HG02852 (cell line): Measurements from ENCODE around the gene CDT1.
"Not testable (repeated sequence)": the region's sequence is repeated elsewhere in the genome, so short reads cannot be mapped to it uniquely, and the experiment has no call there.

Experiments
- ATAC-seq: cut with Tn5 transposase; IDR thresholded peaks from one replicate; pipeline ENCODE4 v1.9.1; 2021; ENCODE audit warnings: mild to moderate bottlenecking, moderate library complexity; ENCODE audit not compliant: unreplicated experiment

Gene CDT1

DNA sequence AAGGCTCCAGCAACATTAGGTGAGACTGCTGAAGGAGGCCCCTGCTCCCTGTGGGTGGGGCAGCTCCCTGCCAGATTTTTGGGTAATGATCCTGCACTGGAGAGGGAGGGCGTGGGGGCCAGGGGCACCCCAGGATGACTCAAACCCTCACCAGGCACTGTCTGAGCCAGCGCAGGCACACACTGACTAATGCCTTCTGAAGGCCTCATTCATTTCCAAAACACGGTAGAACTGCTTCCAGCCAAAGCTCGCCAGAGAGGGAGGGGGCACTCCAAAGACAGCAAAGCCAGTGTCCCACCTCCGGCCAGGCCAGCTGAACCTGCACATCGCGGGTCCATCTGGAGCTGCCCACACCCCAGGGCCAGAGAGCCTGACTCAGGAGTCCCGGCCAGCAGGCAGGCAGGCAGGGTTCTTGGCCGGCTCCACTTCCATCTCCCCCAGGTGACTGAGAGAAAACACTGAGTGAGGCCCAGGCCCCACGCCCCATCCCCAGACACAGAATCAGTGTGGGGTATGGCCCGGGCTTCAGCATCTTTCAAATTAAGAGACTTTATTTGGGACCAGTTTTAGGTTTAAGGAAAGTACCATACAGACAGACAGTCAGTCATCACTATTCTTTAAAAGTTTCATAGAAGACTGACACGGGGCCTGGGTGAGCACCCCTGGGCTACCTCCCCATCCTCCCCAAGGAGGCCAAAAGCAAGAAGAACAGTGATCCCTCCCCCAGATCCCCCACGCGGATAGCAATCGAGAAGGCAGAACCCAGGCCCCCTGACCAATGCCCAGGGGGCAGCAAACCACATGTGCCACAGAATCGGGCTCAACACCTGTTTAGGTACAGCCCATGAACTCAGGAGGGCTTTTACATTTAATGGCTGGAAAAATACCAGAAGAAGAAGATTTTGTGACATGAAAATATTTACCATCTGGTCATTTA, 20.9 kb upstream of the CDT1 start:
- no peak for ATAC-seq

DNA sequence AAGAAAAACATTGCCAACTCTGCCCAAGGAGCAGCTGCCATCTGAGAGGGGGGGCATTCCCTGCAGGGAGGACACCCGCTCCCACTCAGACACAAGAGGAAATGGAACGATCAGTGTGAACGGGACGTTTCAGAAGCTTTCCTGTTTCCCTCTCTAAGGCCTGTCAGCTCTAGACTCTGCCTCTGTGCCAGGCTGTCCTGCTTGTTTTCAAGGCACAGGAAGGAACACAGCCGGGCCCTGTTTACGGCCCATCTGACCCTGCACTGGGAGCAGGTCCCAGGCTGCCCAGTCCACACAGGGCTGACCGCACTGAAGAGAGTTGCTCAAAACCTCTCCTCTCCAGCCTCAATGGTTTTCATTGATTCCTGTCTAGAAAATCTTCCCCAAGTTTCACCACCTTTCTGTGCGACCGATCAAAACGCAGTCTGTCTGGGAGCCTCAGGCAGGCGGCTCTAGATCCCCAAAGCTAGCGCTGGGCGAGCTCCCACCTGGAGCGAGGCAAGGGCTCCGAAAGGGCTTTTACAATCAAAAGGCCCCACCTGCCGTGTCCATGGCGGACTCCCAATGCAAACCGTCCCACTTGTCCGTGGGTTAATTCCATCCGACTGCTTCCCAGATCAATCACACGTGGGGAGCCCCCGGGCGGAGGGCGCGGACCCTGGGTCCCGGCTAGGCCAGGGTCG, 20.1 kb upstream of the CDT1 start:
- ATAC-seq = no peak

DNA sequence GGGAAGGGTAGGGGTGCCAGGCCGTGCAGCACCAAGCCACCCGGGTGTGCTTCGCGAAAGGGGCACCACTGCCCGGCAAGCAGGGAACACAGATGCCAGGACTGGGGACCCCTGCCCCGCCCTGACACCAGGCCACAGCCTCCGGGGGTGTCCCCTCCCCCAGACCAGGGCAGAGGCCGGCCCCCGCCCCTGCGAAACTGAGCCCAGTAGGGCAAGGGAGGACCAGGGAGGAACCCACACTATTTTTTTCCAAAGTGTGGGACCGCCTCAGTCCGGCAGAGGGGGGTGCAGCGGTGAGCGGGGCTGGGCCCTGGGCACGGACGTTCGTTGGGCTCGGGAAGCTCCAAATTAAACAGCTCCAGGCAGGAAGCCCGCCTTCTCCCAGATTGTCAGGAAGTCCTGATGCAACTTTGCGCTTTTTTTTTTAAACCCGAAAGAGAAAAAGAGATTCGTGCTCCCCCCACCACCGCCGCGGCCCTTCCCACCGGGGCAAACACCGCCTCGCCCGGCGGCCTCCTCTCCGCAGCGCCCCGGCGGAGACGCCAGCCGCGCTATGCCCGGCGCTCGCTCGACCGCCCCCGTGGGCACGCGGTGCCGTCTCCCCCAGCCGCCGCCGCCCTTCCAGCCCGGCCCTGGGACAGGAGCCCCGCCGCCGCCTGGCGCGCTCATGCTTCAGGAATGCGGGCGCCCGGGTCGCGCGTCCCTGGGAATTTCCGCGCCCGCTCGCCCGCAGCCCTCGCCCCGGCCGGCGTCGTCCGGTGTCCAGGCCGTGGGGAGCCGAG, 19.3 kb upstream of the CDT1 start:
- ATAC-seq = peak; percentile 10

DNA sequence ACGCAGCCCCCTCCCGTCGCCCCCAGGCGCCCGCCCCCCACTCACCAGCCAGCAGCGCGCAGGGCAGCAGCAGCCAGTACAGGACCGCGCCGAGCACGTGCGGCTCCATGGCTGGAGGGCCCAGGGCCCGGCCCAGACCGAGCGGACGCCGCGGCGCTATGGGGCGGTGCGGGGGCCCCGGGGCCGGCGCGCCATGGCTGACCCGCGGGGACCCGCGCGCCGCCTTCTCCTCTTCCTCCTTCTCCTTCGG, 18.8 kb upstream of the CDT1 start:
- peak; percentile 14 for ATAC-seq

DNA sequence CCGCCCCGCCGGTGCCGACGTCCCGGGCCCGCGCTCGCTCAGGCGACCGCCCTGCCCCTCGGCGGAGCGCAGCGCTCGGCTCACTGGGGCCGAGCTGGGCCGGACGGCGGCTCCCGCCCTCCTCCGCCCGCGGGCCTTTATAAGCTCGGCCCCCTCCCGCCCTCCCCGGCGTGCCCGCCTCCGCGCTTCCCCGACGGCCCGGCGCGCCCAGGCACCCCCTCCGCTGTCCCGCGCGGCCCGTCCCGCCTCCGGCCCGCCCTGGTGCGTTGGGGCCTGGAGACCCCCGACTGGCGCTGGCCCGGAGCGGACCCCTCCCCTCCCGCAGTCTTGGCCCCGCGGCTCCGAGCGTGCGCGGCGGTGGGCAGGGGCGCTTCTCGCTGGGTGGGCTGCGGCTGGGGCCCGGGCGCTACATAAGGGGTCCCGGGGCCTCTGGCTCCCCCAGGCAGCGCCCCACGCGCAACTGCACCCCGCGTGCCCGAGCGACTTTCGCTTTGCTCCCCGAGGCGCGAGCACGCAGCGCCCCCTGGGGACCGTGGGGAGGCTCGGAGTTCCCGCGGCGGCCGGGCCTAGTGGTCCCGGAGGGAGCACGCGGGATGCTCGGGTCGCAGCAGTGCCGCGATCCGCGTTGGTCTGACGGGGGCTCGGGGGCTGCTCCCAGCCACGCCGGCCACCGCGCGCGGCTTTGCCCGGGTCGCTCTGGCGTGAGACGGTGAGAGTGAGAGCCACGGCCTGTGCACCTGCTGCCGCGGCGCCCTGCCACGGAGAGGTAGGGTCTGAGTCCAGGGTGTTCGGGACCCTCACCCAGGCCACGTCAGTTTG, 18.3 kb upstream of the CDT1 start, which contains the start of gene PIEZO1:
TSS of gene PIEZO1 (minus strand) at position 115 of the 819 bp plus-strand sequence. CDS start 256 bp downstream, outside the sequence.
- peak; percentile 35 for ATAC-seq

DNA sequence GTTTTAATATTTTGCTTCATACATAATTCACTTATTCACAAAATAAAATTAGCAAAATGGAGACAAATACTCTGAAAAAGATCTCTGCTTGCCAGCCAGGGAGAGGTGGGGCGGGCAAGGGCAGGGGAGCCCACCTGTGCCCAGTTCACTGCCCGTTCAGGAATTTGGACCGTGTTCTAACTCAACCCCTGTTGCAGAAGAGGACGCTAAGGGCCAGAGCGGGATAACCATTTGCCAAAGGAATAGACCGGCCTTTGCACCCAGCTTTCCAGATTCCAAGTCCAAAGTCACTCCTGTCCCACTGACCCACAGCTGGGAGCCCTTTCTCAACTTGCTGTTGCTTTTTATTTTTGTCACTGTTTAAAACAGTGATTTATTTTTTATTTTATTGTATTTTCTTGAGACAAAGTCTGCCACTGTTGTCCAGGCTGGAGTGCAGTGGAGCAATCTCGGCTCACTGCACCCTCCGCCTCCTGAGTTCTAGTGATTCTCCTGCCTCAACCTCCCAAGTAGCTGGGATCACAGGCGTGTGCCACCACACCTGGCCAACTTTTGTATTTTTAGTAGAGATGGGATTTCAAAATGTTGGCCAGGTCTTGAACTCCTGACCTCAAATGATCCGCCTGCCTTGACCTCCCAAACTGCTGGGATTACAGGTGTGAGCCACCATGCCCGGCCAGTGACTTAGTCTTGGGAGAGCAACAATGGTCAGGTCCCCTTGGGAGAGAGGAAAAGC, 15.8 kb upstream of the CDT1 start:
- ATAC-seq = no peak

DNA sequence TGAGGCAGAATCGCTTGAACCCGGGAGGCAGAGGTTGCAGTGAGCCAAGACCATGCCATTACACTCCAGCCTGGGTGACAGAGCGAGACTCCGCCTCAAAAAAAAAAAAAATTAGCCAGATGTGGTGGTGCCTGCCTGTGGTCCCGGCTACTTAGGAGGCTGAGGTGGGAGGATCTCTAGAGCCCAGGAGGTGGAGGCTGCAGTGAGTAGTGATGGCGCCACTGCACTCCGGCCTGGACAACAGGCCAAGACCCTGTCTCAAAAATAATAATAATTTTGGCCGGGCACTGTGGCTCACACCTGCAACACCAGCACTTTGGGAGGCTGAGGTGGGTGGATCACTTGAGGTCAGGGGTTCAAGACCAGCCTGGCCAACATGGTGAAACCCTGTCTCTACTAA, 14.8 kb upstream of the CDT1 start:
- ATAC-seq = not testable (repeated sequence)

DNA sequence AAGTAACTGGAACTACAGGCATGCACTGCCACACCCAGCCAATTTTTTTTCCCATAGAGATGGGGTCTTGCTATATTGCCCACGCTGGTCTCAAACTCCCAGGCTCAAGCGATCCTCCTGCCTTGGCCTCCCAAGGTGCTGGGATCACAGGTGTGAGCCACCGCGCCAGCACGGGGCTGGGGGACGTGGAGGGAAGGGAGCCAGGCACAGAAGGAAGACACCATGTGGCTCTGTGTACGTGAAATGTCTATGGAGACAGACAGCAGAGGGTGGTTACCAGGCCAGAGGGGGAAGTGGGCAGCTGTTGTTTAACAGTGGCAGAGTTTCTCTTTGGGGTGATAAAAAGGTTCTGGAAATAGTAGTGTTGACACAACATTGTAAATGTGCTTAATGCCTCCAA, 14.0 kb upstream of the CDT1 start:
- ATAC-seq = no peak

DNA sequence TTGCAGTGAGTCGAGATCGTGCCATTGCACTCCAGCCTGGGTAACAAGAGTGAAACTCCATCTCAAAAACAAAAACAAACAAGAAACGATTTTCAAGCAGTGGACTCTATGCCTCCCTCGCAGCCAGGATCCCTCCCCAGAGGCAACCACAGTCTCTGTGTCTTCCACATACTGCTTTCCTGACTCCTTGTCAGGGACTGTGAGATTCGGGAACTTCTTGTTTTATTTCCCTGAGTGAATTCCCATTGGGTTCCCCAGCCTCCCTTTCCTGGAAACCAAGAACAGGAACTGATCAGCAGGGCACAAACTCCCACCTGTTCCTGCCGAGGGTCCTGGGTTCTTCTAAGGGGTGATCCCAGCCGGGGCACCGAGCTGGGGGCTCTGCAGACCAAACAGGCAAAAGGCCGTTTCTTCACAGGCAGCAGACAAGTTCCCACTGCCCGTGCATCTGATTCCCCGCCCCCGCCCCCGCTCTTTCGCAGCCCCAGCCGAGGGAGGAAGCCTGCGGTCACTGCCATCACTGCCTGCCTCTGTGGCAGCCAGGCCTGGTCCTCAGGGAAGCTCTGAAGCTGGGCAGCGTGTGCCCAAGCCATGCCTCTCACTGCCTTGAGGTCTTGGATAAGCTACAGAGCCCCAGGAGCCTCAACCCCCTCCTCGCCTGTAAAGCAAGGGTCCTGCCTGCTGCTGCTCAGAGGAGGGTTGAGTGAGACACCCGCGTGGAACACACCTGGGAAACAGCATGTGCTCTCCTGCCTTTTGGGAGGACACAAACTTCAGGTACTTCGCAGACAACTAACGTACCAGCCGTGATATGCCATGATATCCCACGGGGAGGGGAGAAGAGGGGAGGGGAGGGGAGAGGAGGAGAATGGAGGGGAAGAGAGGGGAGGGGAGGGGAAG, 13.0 kb upstream of the CDT1 start:
- ATAC-seq = no peak

DNA sequence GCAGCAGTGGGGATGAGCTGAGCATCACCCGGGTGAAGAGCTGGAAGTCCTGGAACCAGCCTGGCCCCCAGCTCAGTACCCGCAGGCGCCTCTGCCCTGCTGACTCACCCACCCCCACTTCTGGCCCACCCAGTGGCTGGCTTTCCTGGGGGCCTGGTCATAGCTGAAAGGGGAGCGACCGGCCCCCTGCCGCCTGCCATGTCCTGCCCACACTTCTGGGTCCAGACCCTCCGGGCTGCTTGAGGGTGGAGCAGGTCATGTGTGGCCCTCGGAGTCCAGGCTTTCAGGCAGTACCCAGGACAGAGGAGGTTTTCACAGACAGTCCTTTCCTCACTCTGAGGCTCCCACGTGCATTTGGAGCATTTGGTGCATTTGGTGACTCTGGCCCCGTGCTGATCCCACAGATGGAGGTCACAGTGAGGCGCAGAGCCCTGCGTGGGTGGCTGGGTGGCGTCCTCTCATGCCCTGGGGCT, 11.5 kb upstream of the CDT1 start:
- no peak for ATAC-seq

DNA sequence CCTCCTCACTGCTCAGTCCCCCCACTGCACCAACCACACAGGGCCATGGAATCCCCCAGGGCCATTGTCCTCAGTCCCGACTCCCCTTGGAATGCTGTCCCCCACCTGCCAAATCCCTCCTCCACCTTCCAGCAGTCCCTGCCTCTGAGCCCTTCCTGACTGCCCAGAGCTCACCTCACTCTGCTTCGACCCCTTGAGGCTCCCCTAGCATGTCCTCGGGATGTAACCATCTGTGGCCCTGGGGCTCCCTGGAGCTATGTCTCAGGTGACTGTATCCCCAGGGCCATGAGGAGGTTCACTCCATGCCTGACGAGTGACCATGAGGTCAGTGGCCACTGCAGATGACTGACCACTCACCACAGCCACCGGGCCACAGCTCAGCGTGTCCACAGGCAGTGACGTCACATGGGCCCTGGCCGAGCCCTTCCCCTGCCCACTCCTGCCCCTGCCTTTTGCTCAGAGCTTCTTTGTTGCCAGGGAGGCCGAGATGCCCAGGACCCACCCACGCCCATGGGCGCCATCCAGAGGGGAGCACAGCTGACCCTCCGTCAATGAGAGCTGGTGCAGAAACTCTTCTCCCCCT, 10.8 kb upstream of the CDT1 start:
- no peak for ATAC-seq

DNA sequence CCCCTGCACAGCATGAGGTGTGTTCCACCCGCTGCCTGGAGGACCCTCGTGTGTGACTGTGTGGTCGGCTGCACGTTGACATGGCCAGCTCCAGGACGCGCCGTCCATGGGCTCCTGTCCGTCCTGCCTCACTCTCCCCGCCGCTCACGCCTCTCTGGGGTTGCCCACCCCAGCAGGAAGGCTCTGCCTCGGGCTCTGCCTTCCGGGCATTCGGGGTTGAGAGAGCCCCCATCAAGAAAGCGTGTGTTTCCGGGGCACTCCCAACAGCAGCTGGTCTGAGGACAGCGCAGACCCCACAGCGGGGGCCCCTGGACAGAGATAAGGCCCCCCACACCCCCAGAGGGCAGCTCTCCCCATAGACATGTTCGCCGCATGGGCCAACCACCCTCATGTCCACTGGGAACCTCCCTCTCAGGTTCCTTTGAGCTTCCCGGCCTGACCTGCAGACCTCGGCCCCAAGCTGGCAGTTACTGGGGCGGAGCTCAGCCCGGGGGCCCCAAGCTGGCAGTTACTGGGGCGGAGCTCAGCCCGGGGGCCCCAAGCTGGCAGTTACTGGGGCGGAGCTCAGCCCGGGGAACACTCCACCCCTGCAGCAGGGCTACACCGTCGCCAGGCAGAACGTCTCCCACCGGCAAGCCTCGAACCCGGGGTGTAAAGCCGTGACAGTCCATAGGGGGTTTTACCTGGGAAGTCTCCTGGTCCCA, 10.2 kb upstream of the CDT1 start:
- ATAC-seq = no peak

DNA sequence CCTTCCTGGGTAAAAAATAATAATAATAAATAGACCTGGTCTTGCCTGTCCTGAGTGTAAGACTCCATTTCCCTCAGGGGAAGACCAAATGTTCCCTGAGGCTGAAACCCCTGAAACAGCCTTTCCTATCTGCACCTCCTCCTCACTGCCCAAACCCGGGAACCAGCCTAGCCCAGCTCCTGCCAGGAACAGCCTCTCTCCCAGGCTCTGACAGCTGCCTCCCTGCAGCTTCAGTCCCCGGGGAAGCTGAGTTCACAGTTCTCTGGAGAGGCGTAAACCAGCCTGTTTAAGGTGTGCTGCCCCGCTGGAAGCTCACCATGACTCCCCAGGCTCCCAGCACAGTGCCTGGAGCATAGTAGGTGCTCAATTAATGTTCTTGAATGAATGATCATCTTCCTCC, 7.3 kb upstream of the CDT1 start:
- ATAC-seq = no peak

DNA sequence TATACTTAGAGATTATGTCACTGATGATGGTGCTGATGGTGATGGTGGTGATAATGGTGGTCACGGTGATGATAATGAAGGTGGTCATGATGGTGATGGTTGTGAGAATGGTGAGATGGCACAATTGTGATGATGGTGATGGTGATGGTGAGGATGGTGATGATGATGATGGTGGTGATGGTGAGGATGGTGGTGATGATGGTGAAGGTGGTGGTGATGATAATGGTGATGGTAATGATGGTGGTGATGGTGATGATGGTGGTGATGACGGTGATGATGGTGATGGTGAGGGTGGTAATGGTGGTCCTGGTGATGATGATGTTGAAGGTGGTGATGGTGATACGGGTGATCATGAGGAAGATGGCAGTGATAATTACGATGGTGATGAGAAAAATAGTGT, 5.5 kb upstream of the CDT1 start:
- ATAC-seq = no peak

DNA sequence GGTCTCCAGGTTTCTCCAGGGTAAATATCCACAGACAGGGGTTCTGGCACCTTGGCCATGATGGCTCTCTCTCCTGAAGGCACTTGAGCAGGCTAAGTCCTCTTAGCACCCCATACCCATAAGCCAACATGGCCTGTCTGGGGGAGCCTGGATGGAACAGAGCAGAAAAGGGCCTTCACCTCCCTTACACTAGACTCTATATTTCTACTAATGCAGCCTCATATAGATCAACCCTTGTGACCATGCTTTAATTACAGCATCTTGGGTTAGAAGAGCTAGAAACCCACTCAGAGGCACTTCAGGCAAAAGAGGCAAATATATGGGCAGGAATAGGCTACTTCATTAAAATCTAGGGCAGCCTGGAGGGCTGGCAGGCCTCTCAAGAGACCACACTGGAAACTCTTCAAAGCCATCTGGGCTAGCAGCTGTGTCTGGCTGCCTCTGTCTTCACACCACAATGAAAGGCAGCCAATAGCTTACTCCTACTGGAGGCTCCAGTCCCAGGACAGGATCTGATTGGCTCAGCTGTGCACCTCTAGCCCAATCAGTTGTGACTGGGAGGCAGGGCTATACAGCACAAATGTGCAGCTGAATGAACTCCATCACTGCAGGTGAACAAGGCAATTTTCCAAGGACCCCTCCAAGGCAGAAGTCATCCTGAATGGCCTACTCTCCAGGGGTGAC, 4.7 kb upstream of the CDT1 start:
- no peak for ATAC-seq

DNA sequence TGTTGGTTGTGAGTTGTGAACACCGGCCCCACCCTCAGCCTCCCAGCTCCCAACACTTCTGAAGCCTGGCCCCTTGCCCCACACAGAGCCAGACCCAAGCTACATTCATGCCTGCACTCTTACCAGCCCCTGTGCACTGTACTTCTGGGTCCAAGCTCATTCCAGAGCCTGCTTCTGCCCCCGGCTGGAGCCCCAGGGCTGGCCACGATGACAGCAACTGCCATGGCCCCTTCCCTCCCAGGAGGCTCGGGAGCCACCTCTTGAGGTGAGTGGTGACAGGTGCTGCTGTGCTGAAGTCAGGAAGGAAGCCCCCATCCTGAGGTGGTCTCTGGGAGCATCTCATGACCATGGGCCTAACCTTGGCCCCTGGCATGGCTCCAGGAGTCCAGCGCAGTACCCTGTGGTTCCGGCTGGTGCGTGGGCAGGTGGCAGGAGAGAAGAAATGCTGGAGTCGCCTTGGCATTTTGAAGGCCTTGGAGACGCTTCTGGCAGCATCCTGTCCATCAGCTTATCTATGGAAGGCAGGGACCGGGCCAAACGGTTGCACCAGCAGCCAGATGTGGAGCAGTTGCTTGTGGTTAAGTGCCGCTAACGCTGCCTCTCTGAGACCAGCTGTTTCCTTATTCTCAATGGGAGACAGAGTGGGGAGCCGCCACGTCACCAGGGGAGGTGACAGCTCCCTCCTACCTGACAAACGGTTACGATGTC, 3.9 kb upstream of the CDT1 start:
- no peak for ATAC-seq

DNA sequence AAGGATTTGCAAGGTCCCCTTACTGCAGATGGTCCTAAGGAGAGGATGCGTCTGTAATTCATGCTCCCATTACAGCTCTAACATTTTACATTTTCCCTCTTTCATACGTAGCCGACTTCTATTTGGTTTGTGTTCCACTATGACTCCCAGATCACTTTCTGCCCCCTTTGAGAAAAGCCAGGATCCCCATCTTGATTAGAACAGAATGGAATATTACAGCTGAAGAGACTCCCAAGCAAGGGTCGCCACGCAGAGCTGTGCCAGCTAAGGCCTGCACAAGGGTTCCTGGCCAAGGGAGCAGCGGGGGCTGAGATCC, 3.4 kb upstream of the CDT1 start:
- ATAC-seq = no peak
